ENCODE measurements around the gene THOC6.

- TF ChIP-seq CTCF (IDR thresholded peaks at IDR 0.05; ENCODE audit: poor library complexity) (no peak), EZH2 (IDR thresholded peaks at IDR 0.05; ENCODE audit: borderline replicate concordance) (no peak), EZH2phosphoT487 (IDR thresholded peaks at IDR 0.05; ENCODE audit: low read depth, severe bottlenecking, unreplicated experiment) (no peak)
Observed at GRCh38 chr16:3023415-3023668, 493 bp upstream of the THOC6 start.

Data from hepatocyte (in vitro differentiated cells).